Measurements from ENCODE around the gene RANBP10.

GRCh38 chr16:67841198-67841815 lies 34.9 kb upstream of the RANBP10 start:
- no peak for TF ChIP-seq CTCF (conservative IDR thresholded peaks at IDR 0.05; ENCODE audit: low read length)
- TF ChIP-seq EZH2phosphoT487 (IDR thresholded peaks at IDR 0.05; ENCODE audit: borderline replicate concordance): no peak

Data from Loucy (cell line).